K562 (cell line): Measurements from ENCODE around the gene NEK2. TPM values are rescaled to one million over a fixed set of nuclear protein-coding genes. Genes with fewer than 3 reads are reported as not detected.
A peak's percentile ranks its signal among the peaks of the same experiment; 100 is the strongest.

ENCODE experiments used
- ATAC-seq: fragments of 200-7000 bp; cut with Tn5 transposase; 3 replicates; pipeline ENCODE4 v1.9.1; 2020; ENCODE audit warnings: moderate library complexity
- BruUV-seq: library from RNA; stranded (reverse); fragments of 400-500 nt; replicated peaks from 2 replicates; lab custom pipeline; 2021; lab: Mats Ljungman, UMichigan
- CTCF ChIA-PET: fragments of 300-600 bp; formaldehyde crosslinking; extraction: SDS; loops from one replicate; lab custom pipeline; 2021; ENCODE audit warnings: low intra/inter-chr PET ratio; lab: Yijun Ruan, JAX
- POLR2A ChIA-PET: fragments of 300-600, 350-650 bp; sonication (Branson Sonifier 250); formaldehyde crosslinking; extraction: SDS; loops from one replicate; lab custom pipeline; 2021; ENCODE audit warnings: antibody characterized with exemption, inconsistent platforms; lab: Yijun Ruan, JAX
- DNase-seq, 4 experiments: peaks; one replicate each; pipeline versions ENCODE4 v3.0.0 to v3.0.0-alpha.2; 2011 to 2018; ENCODE audit warnings: low spot score in 3 of 4, mixed read lengths in 3 of 4; ENCODE audit errors: extremely low read depth in 1 of 4
- FAIRE-seq: peaks from 2 replicates; lab custom pipeline; 2011; peaks lifted over from hg19 to GRCh38; lab: Jason Lieb, UNC
- H2AFZ ChIP-seq: 2 replicates; pipeline ENCODE4 v1.6.0; 2011; ENCODE audit warnings: low read depth, low read length, control low read depth, inconsistent platforms
- H3K27ac ChIP-seq: fragments of 200-600 bp; 3 replicates; pipeline ENCODE4 v1.8.0; 2011; ENCODE audit warnings: low read depth, mild to moderate bottlenecking, control low read depth, inconsistent platforms, low read length, moderate library complexity, mixed read lengths; ENCODE audit errors: extremely low read depth
- H3K27me3 ChIP-seq, 2 experiments: fragments of 300-600 bp in 1 of 2; 2 replicates in 1 of 2; 3 replicates in 1 of 2; pipeline versions ENCODE4 v1.6.0 to v1.8.0; 2011; ENCODE audit warnings: inconsistent platforms in 2 of 2, low read length in 2 of 2, mild to moderate bottlenecking in 1 of 2, mixed read lengths in 1 of 2, moderate library complexity in 1 of 2; ENCODE audit not compliant: control insufficient read depth in 2 of 2, insufficient read depth in 2 of 2
- H3K36me3 ChIP-seq: fragments of 300-600 bp; 3 replicates; pipeline ENCODE4 v1.8.0; 2011; ENCODE audit warnings: mild to moderate bottlenecking, low read length, inconsistent platforms; ENCODE audit not compliant: control insufficient read depth, insufficient read depth
- H3K4me1 ChIP-seq, 2 experiments: fragments of 200-600 bp in 1 of 2; replicated peaks in 1 of 2; 2 replicates in 1 of 2; 3 replicates in 1 of 2; pipeline versions ENCODE4 v1.5.1 to v1.8.0; 2011; ENCODE audit warnings: inconsistent platforms in 2 of 2, low read length in 2 of 2, mild to moderate bottlenecking in 1 of 2, mixed read lengths in 1 of 2, moderate library complexity in 1 of 2; ENCODE audit not compliant: control insufficient read depth in 2 of 2, insufficient read depth in 2 of 2
- H3K4me2 ChIP-seq: 2 replicates; pipeline ENCODE4 v1.6.1; 2011; ENCODE audit warnings: low read length, control low read depth, inconsistent platforms, mixed read lengths; ENCODE audit not compliant: insufficient read depth
- H3K4me3 ChIP-seq: fragments of 200-600 bp; sonication (generic), shearing (Covaris generic); 2 replicates; pipeline ENCODE4 v1.5.1; 2016; ENCODE audit warnings: control low read depth, inconsistent platforms
- H3K79me2 ChIP-seq: fragments of 200-600 bp; 3 replicates; pipeline ENCODE4 v1.8.0; 2011; ENCODE audit warnings: low read length, inconsistent platforms; ENCODE audit not compliant: control insufficient read depth, insufficient read depth
- H3K9ac ChIP-seq, 2 experiments: 2 replicates each; pipeline versions ENCODE4 v1.6.0 to v1.6.1; 2011; ENCODE audit warnings: low read depth in 2 of 2, low read length in 2 of 2, control low read depth in 1 of 2, inconsistent platforms in 1 of 2, mild to moderate bottlenecking in 1 of 2, mixed read lengths in 1 of 2; ENCODE audit not compliant: insufficient read depth in 1 of 2
- H3K9me1 ChIP-seq: one replicate; pipeline ENCODE4 v1.6.0; 2011; ENCODE audit warnings: inconsistent platforms, mild to moderate bottlenecking, low read length, moderate library complexity; ENCODE audit not compliant: control insufficient read depth, insufficient read depth
- H3K9me3 ChIP-seq: replicated peaks from 2 replicates; pipeline ENCODE4 v1.5.1; 2011; ENCODE audit warnings: low read depth, low read length, inconsistent platforms; ENCODE audit not compliant: control insufficient read depth, insufficient read depth
- H4K20me1 ChIP-seq: replicated peaks from 2 replicates; pipeline ENCODE4 v1.6.1; 2011; ENCODE audit warnings: low read length, inconsistent platforms, mixed read lengths; ENCODE audit not compliant: control insufficient read depth, insufficient read depth
- FOSL1 ChIP-seq: fragments of 200-800 bp; sonication (Bioruptor generic); conservative IDR thresholded peaks from 2 replicates; pipeline ENCODE4 v1.6.1; 2016; ENCODE audit warnings: missing genetic modification characterization, missing compliant biosample characterization
- SPI1 ChIP-seq: IDR thresholded peaks from 2 replicates; pipeline ENCODE4 v1.6.1; 2011; ENCODE audit warnings: low read depth, low read length, control low read depth, borderline replicate concordance
- TOE1 ChIP-seq, 2 experiments: fragments of 450-650 bp in 1 of 2; sonication (generic) in 1 of 2; formaldehyde crosslinking in 1 of 2; IDR thresholded peaks; 2 replicates each; pipeline versions ENCODE4 v1.7.1 to v1.8.0; 2016 to 2022; ENCODE audit warnings: borderline replicate concordance in 2 of 2, mild to moderate bottlenecking in 2 of 2, antibody characterized with exemption in 1 of 2, inconsistent platforms in 1 of 2, low read depth in 1 of 2, missing genetic modification reagents in 1 of 2, moderate library complexity in 1 of 2
- TRIM25 ChIP-seq: fragments of 450-650 bp; IDR thresholded peaks from 2 replicates; pipeline ENCODE4 v1.7.0; 2016; ENCODE audit warnings: borderline replicate concordance
- ZBTB11 ChIP-seq, 3 experiments: fragments of 200-800 bp in 1 of 3; fragments of 250-450 bp in 1 of 3; fragments of 450-650 bp in 1 of 3; sonication (Bioruptor Pico) in 1 of 3; sonication (Bioruptor generic) in 1 of 3; formaldehyde crosslinking in 1 of 3; IDR thresholded peaks; 2 replicates each; pipeline versions ENCODE4 v1.6.1 to v1.8.0; 2016 to 2022; ENCODE audit warnings: mild to moderate bottlenecking in 2 of 3, missing genetic modification characterization in 2 of 3, missing compliant biosample characterization in 1 of 3, moderate library complexity in 1 of 3
- WGBS: fragments of 100-300 bp; shearing (Covaris generic); methylation state at CpG from one replicate; pipeline ENCODE4 v1.1.6; 2016; ENCODE audit warnings: low coverage, mixed read lengths; ENCODE audit not compliant: insufficient coverage; ENCODE audit errors: missing lambda C conversion rate; 5-methylcytosine and 5-hydroxymethylcytosine counted together
- in situ Hi-C: fragments of 300-500 bp; cut with MboI; formaldehyde crosslinking; loops from 4 replicates; pipeline ENCODE4 v1.15.0; 2018; ENCODE audit warnings: inconsistent platforms, mixed read lengths
- intact Hi-C: fragments of 100-400 bp; cut with micrococcal nuclease; formaldehyde crosslinking; loops from 2 replicates; pipeline ENCODE4 v1.14.2; 2022
- polyA plus RNA-seq, 8 experiments: library from polyadenylated mRNA; depleted of rRNA in 4 of 8; stranded (reverse) in 5 of 8; unstranded in 3 of 8; fragments of >200 nt; fragmentation: Nextera tagmentation in 2 of 8; fragmentation: Illumina TruSeq in 1 of 8; extraction: Ambion mirVana in 2 of 8; extraction: Trizol in 1 of 8; gene quantifications; 2 replicates each; pipeline versions ENCODE4 v1.2.1 to v1.2.3, GENCODE V29; 2011 to 2014; ENCODE audit warnings: inconsistent platforms in 1 of 8, missing spikeins in 1 of 8
- total RNA-seq, 7 experiments: library from RNA; depleted of rRNA in 6 of 7; stranded (reverse); fragments of >200 nt in 6 of 7; fragmentation: Illumina TruSeq in 2 of 7; extraction: Trizol in 2 of 7; gene quantifications; 2 replicates each; pipeline versions ENCODE4 v1.2.1 to v1.2.3, GENCODE V29; 2011 to 2021; ENCODE audit warnings: low replicate concordance in 1 of 7

NEK2 gene
- total and polyA plus RNA-seq, 9 of the 15 experiments (the other 6 are each of a cell fraction or from before 2014, with no cell fraction given): 30.0 to 74.7 (median 66.4) TPM

- peak overlapping the region; percentile 21; the same call in 1 of the 3 replicates for H3K27ac ChIP-seq
- no TSS peak for BruUV-seq
- intact Hi-C loops: no loop called here
- DNase-seq: no peak
- no peak for TF ChIP-seq TOE1 (IDR thresholded peaks at IDR 0.05; ENCODE audit: borderline replicate concordance)
- 0 out of 2 replicates have a peak, but pooled peaks have one; percentile 56 for TF ChIP-seq TOE1 (CRISPR knock-in tag; IDR thresholded peaks at IDR 0.05; ENCODE audit: borderline replicate concordance, low read depth)
- no peak for TF ChIP-seq FOSL1
- TF ChIP-seq SPI1: peak; percentile 85
- no peak for TF ChIP-seq TRIM25
- peak in 1 of 3 experiments; percentile 41; a peak in 1 of 6 replicates for TF ChIP-seq ZBTB11 (CRISPR knock-in tag; IDR thresholded peaks at IDR 0.05)
- no peaks in the 10 kb centered on the region for H3K79me2 ChIP-seq
- 52% methylated on average over 5 of the region's 5 CpGs for WGBS
- in situ Hi-C loops: no loop called here
- no peaks in the 10 kb centered on the region for H4K20me1 ChIP-seq
- H3K4me1 ChIP-seq: peaks cover 15 to 23% of the 10 kb centered on the region in 2 experiments; a peak in 4 of 5 replicates
- no peaks in the 10 kb centered on the region for H3K9me3 ChIP-seq
- peak; percentile 29 for FAIRE-seq
- H3K9ac ChIP-seq: no peak overlapping the region
- no peak overlapping the region for H3K4me3 ChIP-seq
- ATAC-seq: no peak
- H3K36me3 ChIP-seq: no peaks in the 10 kb centered on the region
- CTCF ChIA-PET: no interaction called here
- no peaks in the 10 kb centered on the region for H3K9me1 ChIP-seq
- peak overlapping the region; percentile 53 for H2AFZ ChIP-seq
- H3K4me2 ChIP-seq: peak overlapping the region; percentile 59
- no peaks in the 10 kb centered on the region for H3K27me3 ChIP-seq
- POLR2A ChIA-PET: interaction anchor here (0.6 to 5.9 kb wide), 9 partner anchors 9 to 391 kb away, joined by 3 to 35 read pairs (median 4); no protein-coding TSS in a partner anchor
Measured at GRCh38 chr1:211723273-211723672, 47.9 kb upstream of the NEK2 start.
